Kidney (tissue), 14 donors: ENCODE measurements around the gene MPC1L. TPM values are rescaled to one million over a fixed set of nuclear protein-coding genes. Genes with fewer than 3 reads are reported as not detected.
"Not testable (repeated sequence)": the region's sequence is repeated elsewhere in the genome, so short reads cannot be mapped to it uniquely, and the experiment has no call there.

Experiments
- DNase-seq, 5 donors: peaks; one replicate each; pipeline ENCODE4 v3.0.0-alpha.2; 2013 to 2020
- FAIRE-seq: peaks from 2 replicates; lab custom pipeline; 2012; peaks lifted over from hg19 to GRCh38; lab: Jason Lieb, UNC
- H3K27ac ChIP-seq, 2 donors: one replicate each; pipeline ENCODE4 v1.7.0; 2013; ENCODE audit warnings: low read depth in 2 of 2, low read length in 2 of 2, inconsistent platforms in 1 of 2
- H3K27me3 ChIP-seq: one replicate; pipeline ENCODE4 v1.7.1; 2013; ENCODE audit warnings: low read length, inconsistent platforms; ENCODE audit not compliant: control insufficient read depth, insufficient read depth
- H3K36me3 ChIP-seq, 3 donors: one replicate each; pipeline versions ENCODE4 v1.7.0 to v1.7.1; 2013; ENCODE audit warnings: low read length in 3 of 3, control low read depth in 1 of 3, inconsistent platforms in 1 of 3; ENCODE audit not compliant: insufficient read depth in 3 of 3, control insufficient read depth in 2 of 3
- H3K4me1 ChIP-seq, 3 donors: one replicate each; pipeline versions ENCODE4 v1.7.0 to v1.7.1; 2013; ENCODE audit warnings: low read length in 3 of 3, inconsistent platforms in 1 of 3, low read depth in 1 of 3; ENCODE audit not compliant: control insufficient read depth in 2 of 3, insufficient read depth in 2 of 3
- H3K4me3 ChIP-seq, 3 donors: one replicate each; pipeline versions ENCODE4 v1.7.0 to v1.8.1; 2013; ENCODE audit warnings: low read length in 3 of 3, control low read depth in 1 of 3, inconsistent platforms in 1 of 3
- H3K9ac ChIP-seq, 3 donors: one replicate each; pipeline versions ENCODE4 v1.7.0 to v1.7.1; 2013; ENCODE audit warnings: low read length in 3 of 3, control low read depth in 1 of 3, inconsistent platforms in 1 of 3
- H3K9me3 ChIP-seq, 3 donors: one replicate each; pipeline versions ENCODE4 v1.7.0 to v1.7.1; 2013; ENCODE audit warnings: low read length in 3 of 3, control low read depth in 1 of 3, inconsistent platforms in 1 of 3; ENCODE audit not compliant: control insufficient read depth in 2 of 3, insufficient read depth in 1 of 3
- CTCF ChIP-seq: IDR thresholded peaks from 3 replicates; pipeline ENCODE4 v1.5.1; 2012; ENCODE audit warnings: mild to moderate bottlenecking, moderate library complexity, borderline replicate concordance; ENCODE audit not compliant: insufficient read depth; ENCODE audit errors: extremely low read depth
- intact Hi-C: fragments of 100-400 bp; cut with DNase I; formaldehyde crosslinking; loops from one replicate; pipeline ENCODE4 v1.11.1; 2022
- polyA plus RNA-seq: library from polyadenylated mRNA; stranded (reverse); fragments of 350-450 nt; fragmentation: Illumina TruSeq; extraction: RNeasy Lipid Tissue Mini Kit (QIAGEN cat#74804); gene quantifications from one replicate; pipeline ENCODE4 v1.2.3, GENCODE V29; 2014; ENCODE audit warnings: low read depth, low replicate concordance; ENCODE audit not compliant: insufficient read depth
- total RNA-seq: library from RNA; stranded (reverse); fragmentation: NEBNext Ultra II Directional; extraction: Animal tissue kit (Norgen Biotek cat#: 25700); gene quantifications from one replicate; pipeline ENCODE4 v1.2.1, GENCODE V29; 2021
- donor health status: control.
- donor health status: control.
- donor health status: control.
- donor health status: control.
- donor health status: control.
- donor health status: DM: yes; HTN: yes; CAD: no.
- donor health status: Normal renal cell carcinoma (clear cell type).

The MPC1L gene
- total and polyA plus RNA-seq, 2 donors from 2014 or later = not detected

DNA sequence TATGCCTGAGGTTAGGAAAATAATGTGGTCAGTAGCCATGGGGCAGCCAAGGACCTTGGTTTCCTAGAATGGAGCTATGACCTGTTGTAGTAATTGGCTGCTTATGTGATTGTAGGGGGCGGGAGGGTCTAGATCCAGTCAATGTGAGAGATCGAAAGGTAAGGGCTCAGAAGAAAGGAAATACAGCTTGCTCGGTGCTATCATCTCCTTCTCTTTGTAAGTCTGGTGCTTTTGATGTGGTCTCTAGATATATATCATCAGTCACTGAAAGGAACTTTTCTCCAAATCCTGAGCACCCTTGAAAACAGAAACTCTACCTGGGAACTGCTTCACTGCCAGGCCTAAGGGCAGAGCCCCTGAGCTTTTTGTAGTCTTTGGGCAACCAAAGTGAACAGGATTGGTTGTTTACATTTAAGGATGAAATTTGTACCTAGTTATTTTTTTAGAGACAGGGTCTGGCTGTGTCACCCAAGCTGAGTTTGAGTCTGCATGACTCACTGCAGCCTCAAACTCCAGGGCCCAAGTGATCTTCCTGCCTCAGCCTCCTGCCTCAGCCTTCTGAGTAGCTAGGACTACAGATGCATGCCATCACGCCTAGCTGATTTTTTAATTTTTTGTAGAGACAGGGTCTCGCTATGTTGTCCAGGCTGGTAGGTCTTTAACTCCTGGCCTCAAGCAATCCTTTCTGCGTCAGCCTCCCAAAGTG, 33.5 kb upstream of the MPC1L start:
- H3K4me1 ChIP-seq, DNase-seq, H3K9me3 ChIP-seq, H3K9ac ChIP-seq, H3K27ac ChIP-seq, H3K4me3 ChIP-seq, intact Hi-C loops, H3K36me3 ChIP-seq, FAIRE-seq, H3K27me3 ChIP-seq: not testable (repeated sequence)

DNA sequence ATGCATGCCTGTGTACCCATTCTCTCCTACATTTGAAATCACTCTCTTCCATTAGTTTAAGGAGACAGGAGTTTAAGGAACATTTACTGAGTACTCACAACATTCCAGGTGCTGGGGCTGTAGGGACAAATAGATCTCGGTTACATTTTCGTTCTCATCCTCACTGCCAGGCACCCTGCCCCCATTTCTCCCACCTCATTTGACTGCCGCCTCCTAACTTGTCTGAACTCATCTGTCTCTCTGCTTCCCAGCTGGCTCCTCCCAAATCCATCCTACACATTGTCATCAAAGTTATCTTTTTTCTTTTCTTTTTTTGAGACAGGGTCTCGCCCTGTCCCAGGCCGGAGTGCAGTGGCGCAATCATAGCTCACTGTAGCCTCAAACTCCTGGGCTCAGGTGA, 19.8 kb upstream of the MPC1L start:
- FAIRE-seq (no peak), DNase-seq (no peak)
- Histone ChIP-seq H3K9me3 (no peaks in the 10 kb centered on the region), H3K36me3 (peaks cover 0 to 13% (median 4%) of the 10 kb centered on the region in 3 donors), H3K9ac (no peak overlapping the region), H3K4me3 (no peak overlapping the region), H3K27me3 (no peaks in the 10 kb centered on the region), H3K4me1 (no peaks in the 10 kb centered on the region), H3K27ac (no peak overlapping the region)
- no peak for TF ChIP-seq CTCF
- intact Hi-C loops = no loop called here

- intact Hi-C loops = no loop called here
- H3K36me3 ChIP-seq = no peaks in the 10 kb centered on the region
- no peak for DNase-seq
- no peaks in the 10 kb centered on the region for H3K27me3 ChIP-seq
- no peak overlapping the region for H3K9ac ChIP-seq
- no peaks in the 10 kb centered on the region for H3K9me3 ChIP-seq
- no peak for FAIRE-seq
- no peak overlapping the region for H3K27ac ChIP-seq
- no peaks in the 10 kb centered on the region for H3K4me1 ChIP-seq
- no peak for TF ChIP-seq CTCF
- no peak overlapping the region for H3K4me3 ChIP-seq
Measured at GRCh38 chrX:40607381-40607780, 15.8 kb upstream of the MPC1L start.

GRCh38 chrX:40612511-40612910, 10.7 kb upstream of the MPC1L start:
- Histone ChIP-seq H3K27me3 (no peaks in the 10 kb centered on the region), H3K9ac (no peak overlapping the region), H3K4me3 (no peak overlapping the region), H3K4me1 (no peaks in the 10 kb centered on the region), H3K27ac (no peak overlapping the region), H3K9me3 (no peaks in the 10 kb centered on the region), H3K36me3 (no peaks in the 10 kb centered on the region)
- FAIRE-seq (no peak), DNase-seq (no peak)
- no peak for TF ChIP-seq CTCF
- intact Hi-C loops = no loop called here
